Endodermal cell (in vitro differentiated cells): ENCODE results near the gene CXXC5. TPM values are rescaled to one million over a fixed set of nuclear protein-coding genes. Genes with fewer than 3 reads are reported as not detected.

Source experiments
- DNase-seq: peaks from one replicate; pipeline ENCODE4 v3.0.0-alpha.2; 2017
- H3K27ac ChIP-seq: 2 replicates; pipeline ENCODE4 v1.5.1; 2013; ENCODE audit warnings: mild to moderate bottlenecking, low read depth, low read length, moderate library complexity
- H3K27me3 ChIP-seq: 2 replicates; pipeline ENCODE4 v1.6.1; 2013; ENCODE audit warnings: mild to moderate bottlenecking, low read length, moderate library complexity; ENCODE audit not compliant: insufficient read depth, control insufficient read depth, poor library complexity, severe bottlenecking
- H3K36me3 ChIP-seq: 2 replicates; pipeline ENCODE4 v1.7.0; 2013; ENCODE audit warnings: mild to moderate bottlenecking, low read length, moderate library complexity; ENCODE audit not compliant: control insufficient read depth, insufficient read depth
- H3K4me1 ChIP-seq: one replicate; pipeline ENCODE4 v1.7.0; 2013; ENCODE audit warnings: low read length; ENCODE audit not compliant: control insufficient read depth, insufficient read depth
- H3K4me3 ChIP-seq: 2 replicates; pipeline ENCODE4 v1.5.1; 2013; ENCODE audit warnings: mild to moderate bottlenecking, low read length, moderate library complexity
- H3K9ac ChIP-seq: 2 replicates; pipeline ENCODE4 v1.6.1; 2013; ENCODE audit warnings: mild to moderate bottlenecking, low read length, moderate library complexity; ENCODE audit not compliant: poor library complexity, severe bottlenecking; ENCODE audit errors: extremely low read depth
- H3K9me3 ChIP-seq: 2 replicates; pipeline ENCODE4 v1.6.1; 2013; ENCODE audit warnings: mild to moderate bottlenecking, low read length, moderate library complexity; ENCODE audit not compliant: control insufficient read depth
- H3K27ac Mint-ChIP-seq: 2 replicates; pipeline ENCODE4 v1.8.0; 2020; ENCODE audit warnings: mixed read lengths
- H3K27me3 Mint-ChIP-seq: 2 replicates; pipeline ENCODE4 v1.8.0; 2021; ENCODE audit warnings: mild to moderate bottlenecking, mixed read lengths; ENCODE audit not compliant: insufficient read depth
- H3K36me3 Mint-ChIP-seq: 2 replicates; pipeline ENCODE4 v1.8.0; 2020; ENCODE audit warnings: low read depth, mixed read lengths
- H3K4me1 Mint-ChIP-seq: 2 replicates; pipeline ENCODE4 v1.8.0; 2020; ENCODE audit warnings: mixed read lengths
- H3K4me3 Mint-ChIP-seq: 2 replicates; pipeline ENCODE4 v1.8.0; 2020; ENCODE audit warnings: mild to moderate bottlenecking, moderate library complexity, mixed read lengths
- H3K9me3 Mint-ChIP-seq: 2 replicates; pipeline ENCODE4 v1.8.0; 2020; ENCODE audit warnings: mild to moderate bottlenecking, mixed read lengths
- WGBS, 2 experiments: methylation state at CpG; one replicate each; pipeline versions ENCODE4 v1.1.5 to v1.1.7; 2013; ENCODE audit warnings: missing lambda C conversion rate in 2 of 2, mixed read lengths in 1 of 2; ENCODE audit not compliant: insufficient coverage in 1 of 2, insufficient read length in 1 of 2; 5-methylcytosine and 5-hydroxymethylcytosine counted together
- total RNA-seq, 2 donors: library from RNA; stranded (reverse); fragmentation: NEBNext Ultra II Directional in 1 of 2; extraction: Animal tissue kit (Norgen Biotek cat#: 25700) in 1 of 2; gene quantifications; 2 replicates in 1 of 2; 3 replicates in 1 of 2; pipeline ENCODE4 v1.2.1, GENCODE V29; 2021
- TF ChIP-seq, protein P1 (sequence below): fragments of 200-600 bp; sonication (generic); conservative IDR thresholded peaks from 2 replicates; pipeline ENCODE4 v1.5.0; 2021; ENCODE audit warnings: antibody characterized with exemption, mild to moderate bottlenecking

CXXC5 gene
- total RNA-seq, 2 donors from 2014 or later, result 50.5 to 67.9 TPM

DNA sequence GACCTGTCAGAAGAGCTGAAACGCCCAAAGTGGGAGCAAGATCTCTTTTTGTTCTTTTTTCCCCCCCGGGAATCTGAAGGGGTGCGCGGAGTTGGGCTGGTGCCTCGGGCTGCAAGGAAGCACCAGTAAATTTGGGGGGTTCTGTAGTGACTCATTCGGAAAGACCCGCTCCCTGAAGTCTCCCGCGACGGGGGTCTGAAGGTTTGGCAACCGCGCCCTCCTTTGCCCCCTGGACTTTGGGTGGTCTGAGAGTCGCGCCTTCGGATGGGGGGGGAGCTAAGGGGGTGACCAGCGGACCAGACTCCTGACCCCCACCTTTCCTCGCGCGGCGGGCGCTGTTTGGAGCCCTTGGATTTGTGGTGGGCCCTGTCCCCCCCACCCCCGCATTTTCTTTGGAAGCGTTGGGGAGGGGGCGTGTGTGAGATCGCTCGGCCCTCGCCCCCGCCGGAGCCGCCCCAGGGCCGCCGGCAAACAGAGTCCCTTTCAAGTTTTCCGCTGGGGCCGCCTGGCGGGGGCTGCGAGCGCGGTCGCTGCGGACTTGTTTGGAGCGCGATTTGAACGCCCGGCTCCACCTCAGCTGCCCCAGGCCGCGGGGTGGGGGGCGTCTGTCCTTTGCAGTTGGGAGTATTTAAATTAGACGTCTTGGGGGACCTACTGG is 2.0 kb downstream of the CXXC5 start:
- peak overlapping the region; percentile 96 for H3K27ac Mint-ChIP-seq
- Histone ChIP-seq H3K9me3 (no peaks in the 10 kb centered on the region), H3K36me3 (no peaks in the 10 kb centered on the region), H3K4me3 (peak overlapping the region; percentile 90), H3K4me1 (peaks cover 28% of the 10 kb centered on the region), H3K27me3 (peaks cover 15% of the 10 kb centered on the region), H3K9ac (peak overlapping the region; percentile 62), H3K27ac (peak overlapping the region; percentile 84)
- H3K4me3 Mint-ChIP-seq, result peak overlapping the region; percentile 98
- peaks cover 18% of the 10 kb centered on the region for H3K27me3 Mint-ChIP-seq
- H3K9me3 Mint-ChIP-seq, result no peaks in the 10 kb centered on the region
- no peaks in the 10 kb centered on the region for H3K36me3 Mint-ChIP-seq
- WGBS, 2 experiments, result 0% methylated on average over 5 to 46 of the region's 48 CpGs
- TF ChIP-seq, protein P1, sequence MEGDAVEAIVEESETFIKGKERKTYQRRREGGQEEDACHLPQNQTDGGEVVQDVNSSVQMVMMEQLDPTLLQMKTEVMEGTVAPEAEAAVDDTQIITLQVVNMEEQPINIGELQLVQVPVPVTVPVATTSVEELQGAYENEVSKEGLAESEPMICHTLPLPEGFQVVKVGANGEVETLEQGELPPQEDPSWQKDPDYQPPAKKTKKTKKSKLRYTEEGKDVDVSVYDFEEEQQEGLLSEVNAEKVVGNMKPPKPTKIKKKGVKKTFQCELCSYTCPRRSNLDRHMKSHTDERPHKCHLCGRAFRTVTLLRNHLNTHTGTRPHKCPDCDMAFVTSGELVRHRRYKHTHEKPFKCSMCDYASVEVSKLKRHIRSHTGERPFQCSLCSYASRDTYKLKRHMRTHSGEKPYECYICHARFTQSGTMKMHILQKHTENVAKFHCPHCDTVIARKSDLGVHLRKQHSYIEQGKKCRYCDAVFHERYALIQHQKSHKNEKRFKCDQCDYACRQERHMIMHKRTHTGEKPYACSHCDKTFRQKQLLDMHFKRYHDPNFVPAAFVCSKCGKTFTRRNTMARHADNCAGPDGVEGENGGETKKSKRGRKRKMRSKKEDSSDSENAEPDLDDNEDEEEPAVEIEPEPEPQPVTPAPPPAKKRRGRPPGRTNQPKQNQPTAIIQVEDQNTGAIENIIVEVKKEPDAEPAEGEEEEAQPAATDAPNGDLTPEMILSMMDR, result peak; percentile 69
- peak; percentile 87 for DNase-seq
- H3K4me1 Mint-ChIP-seq, result peaks cover 48% of the 10 kb centered on the region

DNA sequence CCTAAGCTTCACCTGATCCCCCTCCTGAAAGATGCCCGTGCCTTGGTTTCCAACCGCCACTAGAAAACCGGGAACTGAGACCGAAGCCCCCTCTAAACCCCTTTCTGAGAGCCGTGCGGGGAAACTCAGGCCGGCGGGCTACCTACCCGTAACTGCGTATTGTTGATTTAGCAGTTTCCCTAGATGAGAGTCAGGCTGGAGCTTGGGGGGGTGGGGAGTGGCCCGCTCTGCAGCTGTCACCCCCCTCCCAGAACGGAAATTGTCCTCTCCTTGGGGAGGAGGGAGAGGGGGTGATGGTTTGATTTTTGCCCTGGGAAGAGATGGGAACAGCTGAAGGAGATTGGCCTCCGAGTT is 2.5 kb downstream of the CXXC5 start:
- H3K27ac Mint-ChIP-seq, result peak overlapping the region; percentile 87
- TF ChIP-seq, protein P1, result peak; percentile 12
- no peak for DNase-seq
- H3K27me3 ChIP-seq, result peaks cover 15% of the 10 kb centered on the region
- peaks cover 13% of the 10 kb centered on the region for H3K27me3 Mint-ChIP-seq
- H3K9me3 ChIP-seq, result no peaks in the 10 kb centered on the region
- no peaks in the 10 kb centered on the region for H3K36me3 Mint-ChIP-seq
- H3K36me3 ChIP-seq, result no peaks in the 10 kb centered on the region
- H3K4me1 ChIP-seq, result peaks cover 28% of the 10 kb centered on the region
- H3K9ac ChIP-seq, result peak overlapping the region; percentile 47
- peaks cover 52% of the 10 kb centered on the region for H3K4me1 Mint-ChIP-seq
- H3K9me3 Mint-ChIP-seq, result no peaks in the 10 kb centered on the region
- WGBS, 2 experiments, result 0 to 1% methylated on average over 1 to 13 of the region's 13 CpGs
- peak overlapping the region; percentile 98 for H3K4me3 Mint-ChIP-seq
- H3K27ac ChIP-seq, result peak overlapping the region; percentile 84
- peak overlapping the region; percentile 90 for H3K4me3 ChIP-seq

DNA sequence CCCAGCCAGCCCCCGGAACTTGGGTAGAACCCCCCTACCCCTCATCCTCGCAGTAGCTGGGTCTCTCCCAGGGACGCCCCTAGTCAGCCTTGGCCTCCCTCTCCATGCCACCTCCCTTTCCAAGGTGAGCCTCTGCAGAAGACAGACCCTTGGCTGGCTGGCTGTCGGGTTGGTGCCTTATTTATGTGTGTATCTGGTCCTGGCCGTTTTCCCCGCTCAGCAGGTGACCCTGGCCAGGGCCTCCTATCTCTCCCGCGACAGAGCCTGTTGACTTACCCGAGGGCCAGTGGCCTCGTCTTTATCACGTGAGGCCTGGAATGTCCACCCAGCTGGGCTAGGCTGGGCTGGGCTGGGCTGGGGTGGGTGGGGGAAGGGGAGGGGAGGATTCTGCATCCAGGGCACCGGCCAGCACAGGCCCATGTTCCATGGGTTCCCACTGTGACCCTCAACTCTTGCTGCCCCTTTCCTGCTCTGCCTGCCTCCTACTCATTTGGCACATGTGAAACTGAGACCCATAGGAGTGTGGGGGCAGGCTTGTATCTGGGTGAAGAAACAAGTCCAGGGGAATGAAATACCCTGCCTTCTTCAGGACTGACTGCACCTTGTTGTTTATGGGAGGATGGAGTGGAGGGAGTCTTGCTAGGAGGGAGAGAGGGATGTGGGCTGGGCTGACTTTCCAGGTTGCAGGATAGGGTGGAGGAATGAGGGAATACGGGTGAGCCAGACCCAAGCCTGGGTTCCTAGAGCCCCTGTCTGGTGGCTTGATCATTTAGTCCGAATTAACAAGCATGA is 3.1 kb downstream of the CXXC5 start:
- no peaks in the 10 kb centered on the region for H3K9me3 ChIP-seq
- no peaks in the 10 kb centered on the region for H3K36me3 ChIP-seq
- peaks cover 28% of the 10 kb centered on the region for H3K4me1 ChIP-seq
- no peaks in the 10 kb centered on the region for H3K36me3 Mint-ChIP-seq
- no peaks in the 10 kb centered on the region for H3K9me3 Mint-ChIP-seq
- WGBS, 2 experiments, result 13 to 56% methylated on average over 2 to 14 of the region's 14 CpGs
- peak overlapping the region; percentile 95 for H3K27ac Mint-ChIP-seq
- peaks cover 54% of the 10 kb centered on the region for H3K4me1 Mint-ChIP-seq
- H3K27me3 ChIP-seq, result peaks cover 12% of the 10 kb centered on the region
- H3K27me3 Mint-ChIP-seq, result peaks cover 7% of the 10 kb centered on the region
- peak overlapping the region; percentile 98 for H3K4me3 Mint-ChIP-seq
- H3K4me3 ChIP-seq, result peak overlapping the region; percentile 90
- peak; percentile 89 for DNase-seq
- H3K9ac ChIP-seq, result peak overlapping the region; percentile 47
- TF ChIP-seq, protein P1, result no peak
- H3K27ac ChIP-seq, result peak overlapping the region; percentile 84
